ENCODE data around the gene CNOT10.

CNOT10 gene

GRCh38 chr3:32708672-32709283, 23.8 kb downstream of the CNOT10 start:
- ChIA-PET CTCF (no interaction called here), POLR2A (no interaction called here)
- DNase-seq (ENCODE audit: extremely low spot score) = no peak
- TF ChIP-seq FOXK2 (IDR thresholded peaks at IDR 0.05) = no peak
- no peak for TF ChIP-seq SUZ12 (IDR thresholded peaks at IDR 0.05)
- no peak for TF ChIP-seq SP1 (IDR thresholded peaks at IDR 0.05)
- TF ChIP-seq L3MBTL2 (conservative IDR thresholded peaks at IDR 0.05) = no peak
- TF ChIP-seq ZNF384 (IDR thresholded peaks at IDR 0.05) = no peak
- no peak for TF ChIP-seq NFRKB (IDR thresholded peaks at IDR 0.05)
- TF ChIP-seq TARDBP (IDR thresholded peaks at IDR 0.05) = no peak
- TF ChIP-seq FOXM1 (IDR thresholded peaks at IDR 0.05; ENCODE audit: borderline replicate concordance) = no peak

- no peak for DNase-seq (ENCODE audit: extremely low spot score)
- POLR2A ChIA-PET = no interaction called here
- TF ChIP-seq FOXA1 (IDR thresholded peaks at IDR 0.05) = no peak
- TF ChIP-seq TARDBP (IDR thresholded peaks at IDR 0.05) = no peak
- no peak for TF ChIP-seq PKNOX1 (IDR thresholded peaks at IDR 0.05)
- TF ChIP-seq FOXK2 (IDR thresholded peaks at IDR 0.05) = no peak
- CTCF ChIA-PET = no interaction called here
Observed at GRCh38 chr3:32709346-32709745, 24.4 kb downstream of the CNOT10 start.

GRCh38 chr3:32712506-32713055, 27.6 kb downstream of the CNOT10 start:
- CTCF ChIA-PET = no interaction called here
- TF ChIP-seq ELF4 (IDR thresholded peaks at IDR 0.05) = no peak
- TF ChIP-seq L3MBTL2 (conservative IDR thresholded peaks at IDR 0.05) = no peak
- no peak for TF ChIP-seq CTBP1 (IDR thresholded peaks at IDR 0.05; ENCODE audit: borderline replicate concordance)
- no peak for TF ChIP-seq BHLHE40 (IDR thresholded peaks at IDR 0.05; ENCODE audit: borderline replicate concordance)
- no peak for TF ChIP-seq NFRKB (IDR thresholded peaks at IDR 0.05)
- POLR2A ChIA-PET = interaction anchor here (1.4 kb wide), 1 partner anchor 28 kb away, joined by 4 read pairs; the partner anchor contains the start of gene CNOT10
- DNase-seq (ENCODE audit: extremely low spot score) = no peak

GRCh38 chr3:32713181-32713580, 28.2 kb downstream of the CNOT10 start:
- no peak for TF ChIP-seq ARNT (IDR thresholded peaks at IDR 0.05)
- no peak for TF ChIP-seq PKNOX1 (IDR thresholded peaks at IDR 0.05)
- no peak for TF ChIP-seq NFRKB (IDR thresholded peaks at IDR 0.05)
- no peak for TF ChIP-seq FOXA1 (IDR thresholded peaks at IDR 0.05)
- TF ChIP-seq LEF1 (IDR thresholded peaks at IDR 0.05; ENCODE audit: borderline replicate concordance) = no peak
- no peak for TF ChIP-seq ELF4 (IDR thresholded peaks at IDR 0.05)
- TF ChIP-seq CTBP1 (IDR thresholded peaks at IDR 0.05; ENCODE audit: borderline replicate concordance) = no peak
- TF ChIP-seq SUZ12 (IDR thresholded peaks at IDR 0.05) = no peak
- no peak for TF ChIP-seq TARDBP (IDR thresholded peaks at IDR 0.05)
- no peak for TF ChIP-seq BHLHE40 (IDR thresholded peaks at IDR 0.05; ENCODE audit: borderline replicate concordance)
- no peak for TF ChIP-seq SP1 (IDR thresholded peaks at IDR 0.05)
- TF ChIP-seq FOXM1 (IDR thresholded peaks at IDR 0.05; ENCODE audit: borderline replicate concordance) = no peak
- TF ChIP-seq HDGF (IDR thresholded peaks at IDR 0.05; ENCODE audit: borderline replicate concordance) = no peak
- TF ChIP-seq L3MBTL2 (conservative IDR thresholded peaks at IDR 0.05) = no peak
- TF ChIP-seq ZNF384 (IDR thresholded peaks at IDR 0.05) = no peak
- no peak for TF ChIP-seq FOXK2 (IDR thresholded peaks at IDR 0.05)
- POLR2A ChIA-PET = interaction anchor here (1.4 kb wide), 1 partner anchor 28 kb away, joined by 4 read pairs; the partner anchor contains the start of gene CNOT10
- DNase-seq (ENCODE audit: extremely low spot score) = no peak
- CTCF ChIA-PET = no interaction called here

GRCh38 chr3:32719335-32719734, 34.3 kb downstream of the CNOT10 start:
- POLR2A ChIA-PET = no interaction called here
- CTCF ChIA-PET = interaction anchor here (0.6 kb wide), 1 partner anchor 23 kb away, joined by 3 read pairs; no protein-coding TSS in a partner anchor
- no peak for DNase-seq (ENCODE audit: extremely low spot score)
- TF ChIP-seq TARDBP (IDR thresholded peaks at IDR 0.05) (no peak), SP1 (IDR thresholded peaks at IDR 0.05) (no peak), ELF4 (IDR thresholded peaks at IDR 0.05) (no peak), FOXK2 (IDR thresholded peaks at IDR 0.05) (no peak), HDGF (IDR thresholded peaks at IDR 0.05; ENCODE audit: borderline replicate concordance) (no peak), NFRKB (IDR thresholded peaks at IDR 0.05) (no peak), ARNT (IDR thresholded peaks at IDR 0.05) (no peak), FOXM1 (IDR thresholded peaks at IDR 0.05; ENCODE audit: borderline replicate concordance) (no peak), ZNF384 (IDR thresholded peaks at IDR 0.05) (no peak), SUZ12 (IDR thresholded peaks at IDR 0.05) (no peak), PKNOX1 (IDR thresholded peaks at IDR 0.05) (no peak), CTBP1 (IDR thresholded peaks at IDR 0.05; ENCODE audit: borderline replicate concordance) (no peak), LEF1 (IDR thresholded peaks at IDR 0.05; ENCODE audit: borderline replicate concordance) (no peak), FOXA1 (IDR thresholded peaks at IDR 0.05) (no peak), BHLHE40 (IDR thresholded peaks at IDR 0.05; ENCODE audit: borderline replicate concordance) (no peak), L3MBTL2 (conservative IDR thresholded peaks at IDR 0.05) (no peak)

- ChIA-PET POLR2A (no interaction called here), CTCF (no interaction called here)
Observed at GRCh38 chr3:32719931-32720330, 34.9 kb downstream of the CNOT10 start.

More at GRCh38 chr3:32719931-32720330, 34.9 kb downstream of the CNOT10 start:
- TF ChIP-seq NFRKB (IDR thresholded peaks at IDR 0.05) (no peak), FOXK2 (IDR thresholded peaks at IDR 0.05) (no peak), BHLHE40 (IDR thresholded peaks at IDR 0.05; ENCODE audit: borderline replicate concordance) (no peak), ARNT (IDR thresholded peaks at IDR 0.05) (no peak), HDGF (IDR thresholded peaks at IDR 0.05; ENCODE audit: borderline replicate concordance) (no peak), SP1 (IDR thresholded peaks at IDR 0.05) (no peak), PKNOX1 (IDR thresholded peaks at IDR 0.05) (no peak), CTBP1 (IDR thresholded peaks at IDR 0.05; ENCODE audit: borderline replicate concordance) (no peak), SUZ12 (IDR thresholded peaks at IDR 0.05) (no peak), FOXA1 (IDR thresholded peaks at IDR 0.05) (no peak), ZNF384 (IDR thresholded peaks at IDR 0.05) (no peak), TARDBP (IDR thresholded peaks at IDR 0.05) (no peak), LEF1 (IDR thresholded peaks at IDR 0.05; ENCODE audit: borderline replicate concordance) (no peak), ELF4 (IDR thresholded peaks at IDR 0.05) (no peak)
- DNase-seq (ENCODE audit: extremely low spot score) = no peak
